ENCODE measurements around the gene DTWD2. TPM values are rescaled to one million over a fixed set of nuclear protein-coding genes. Genes with fewer than 3 reads are reported as not detected.
"Not testable (repeated sequence)": the region's sequence is repeated elsewhere in the genome, so short reads cannot be mapped to it uniquely, and the experiment has no call there.

The DTWD2 gene
- total and polyA plus RNA-seq, 4 donors: 7.1 to 25.1 (median 8.1) TPM

GRCh38 chr5:118924006-118924389 lies 64.3 kb downstream of the DTWD2 start:
- H3K27me3 ChIP-seq (ENCODE audit: control insufficient read depth, insufficient read depth, low read length): no peaks in the 10 kb centered on the region
- no peak overlapping the region for H3K4me3 ChIP-seq (ENCODE audit: low read depth, low read length)
- DNase-seq (ENCODE audit: low read depth in 4 of 6, low spot score in 6 of 6): no peak
- H3K27ac ChIP-seq (ENCODE audit: low read depth, low read length): no peak overlapping the region
- WGBS (ENCODE audit: insufficient coverage): 86% methylated on average over 1 of the region's 1 CpG
- no peaks in the 10 kb centered on the region for H3K4me1 ChIP-seq (ENCODE audit: control insufficient read depth, insufficient read depth, low read length)
- no peaks in the 10 kb centered on the region for H3K36me3 ChIP-seq (ENCODE audit: control insufficient read depth, insufficient read depth, low read length)
- no peaks in the 10 kb centered on the region for H3K9me3 ChIP-seq (ENCODE audit: control insufficient read depth, insufficient read depth, low read length)

- whole genome bisulfite sequencing (ENCODE audit: insufficient coverage): 91% methylated on average over 13 of the region's 15 CpGs
- no peaks in the 10 kb centered on the region for H3K9me3 ChIP-seq (ENCODE audit: control insufficient read depth, insufficient read depth, low read length)
- peak in 1 of 6 donors; percentile 8 for DNase-seq (ENCODE audit: low read depth in 4 of 6, low spot score in 6 of 6)
- no peak overlapping the region for H3K27ac ChIP-seq (ENCODE audit: low read depth, low read length)
- no peaks in the 10 kb centered on the region for H3K27me3 ChIP-seq (ENCODE audit: control insufficient read depth, insufficient read depth, low read length)
- no peak overlapping the region for H3K4me3 ChIP-seq (ENCODE audit: low read depth, low read length)
- no peaks in the 10 kb centered on the region for H3K4me1 ChIP-seq (ENCODE audit: control insufficient read depth, insufficient read depth, low read length)
- H3K36me3 ChIP-seq (ENCODE audit: control insufficient read depth, insufficient read depth, low read length): no peaks in the 10 kb centered on the region
These were observed 64.9 kb downstream of the DTWD2 start for GRCh38 chr5:118923295-118924005.

GRCh38 chr5:118921866-118922265 lies 66.5 kb downstream of the DTWD2 start:
- DNase-seq (ENCODE audit: low read depth in 4 of 6, low spot score in 6 of 6): peak in 2 of 6 donors; percentile 15 to 20
- H3K4me1 ChIP-seq (ENCODE audit: control insufficient read depth, insufficient read depth, low read length): no peaks in the 10 kb centered on the region
- H3K36me3 ChIP-seq (ENCODE audit: control insufficient read depth, insufficient read depth, low read length): no peaks in the 10 kb centered on the region
- H3K27ac ChIP-seq (ENCODE audit: low read depth, low read length): no peak overlapping the region
- H3K4me3 ChIP-seq (ENCODE audit: low read depth, low read length): no peak overlapping the region
- H3K9me3 ChIP-seq (ENCODE audit: control insufficient read depth, insufficient read depth, low read length): no peaks in the 10 kb centered on the region
- no peaks in the 10 kb centered on the region for H3K27me3 ChIP-seq (ENCODE audit: control insufficient read depth, insufficient read depth, low read length)
- WGBS (ENCODE audit: insufficient coverage): no CpG with 5 or more reads among the region's 2 CpGs

- Histone ChIP-seq H3K9me3 (ENCODE audit: control insufficient read depth, insufficient read depth, low read length) (no peaks in the 10 kb centered on the region), H3K27me3 (ENCODE audit: control insufficient read depth, insufficient read depth, low read length) (no peaks in the 10 kb centered on the region), H3K4me1 (ENCODE audit: control insufficient read depth, insufficient read depth, low read length) (no peaks in the 10 kb centered on the region), H3K27ac (ENCODE audit: low read depth, low read length) (no peak overlapping the region), H3K4me3 (ENCODE audit: low read depth, low read length) (no peak overlapping the region), H3K36me3 (ENCODE audit: control insufficient read depth, insufficient read depth, low read length) (no peaks in the 10 kb centered on the region)
- 90% methylated on average over 1 of the region's 3 CpGs for WGBS (ENCODE audit: insufficient coverage)
- DNase-seq (ENCODE audit: low read depth in 4 of 6, low spot score in 6 of 6): no peak
These were observed 69.3 kb downstream of the DTWD2 start for GRCh38 chr5:118919016-118919415.

- Histone ChIP-seq H3K4me3 (ENCODE audit: low read depth, low read length) (no peak overlapping the region), H3K27me3 (ENCODE audit: control insufficient read depth, insufficient read depth, low read length) (no peaks in the 10 kb centered on the region), H3K4me1 (ENCODE audit: control insufficient read depth, insufficient read depth, low read length) (no peaks in the 10 kb centered on the region), H3K27ac (ENCODE audit: low read depth, low read length) (no peak overlapping the region), H3K9me3 (ENCODE audit: control insufficient read depth, insufficient read depth, low read length) (no peaks in the 10 kb centered on the region), H3K36me3 (ENCODE audit: control insufficient read depth, insufficient read depth, low read length) (no peaks in the 10 kb centered on the region)
- no peak for DNase-seq (ENCODE audit: low read depth in 4 of 6, low spot score in 6 of 6)
- 100% methylated on average over 5 of the region's 7 CpGs for WGBS (ENCODE audit: insufficient coverage)
These were observed 70.1 kb downstream of the DTWD2 start for GRCh38 chr5:118918232-118918631.

GRCh38 chr5:118907536-118907935 lies 80.8 kb downstream of the DTWD2 start:
- not testable (repeated sequence) for H3K27me3 ChIP-seq (ENCODE audit: control insufficient read depth, insufficient read depth, low read length); H3K9me3 ChIP-seq (ENCODE audit: control insufficient read depth, insufficient read depth, low read length); H3K36me3 ChIP-seq (ENCODE audit: control insufficient read depth, insufficient read depth, low read length); H3K4me1 ChIP-seq (ENCODE audit: control insufficient read depth, insufficient read depth, low read length); H3K4me3 ChIP-seq (ENCODE audit: low read depth, low read length); DNase-seq (ENCODE audit: low read depth in 4 of 6, low spot score in 6 of 6); H3K27ac ChIP-seq (ENCODE audit: low read depth, low read length)
- no CpG with 5 or more reads among the region's 5 CpGs for WGBS (ENCODE audit: insufficient coverage)

- no peak for DNase-seq (ENCODE audit: low read depth in 4 of 6, low spot score in 6 of 6)
- H3K4me1 ChIP-seq (ENCODE audit: control insufficient read depth, insufficient read depth, low read length): no peaks in the 10 kb centered on the region
These were observed 81.4 kb downstream of the DTWD2 start for GRCh38 chr5:118906947-118907346.

GRCh38 chr5:118905196-118905595 lies 83.2 kb downstream of the DTWD2 start:
- H3K27me3 ChIP-seq (ENCODE audit: control insufficient read depth, insufficient read depth, low read length): no peaks in the 10 kb centered on the region
- no peaks in the 10 kb centered on the region for H3K36me3 ChIP-seq (ENCODE audit: control insufficient read depth, insufficient read depth, low read length)
- H3K4me1 ChIP-seq (ENCODE audit: control insufficient read depth, insufficient read depth, low read length): no peaks in the 10 kb centered on the region
- no peaks in the 10 kb centered on the region for H3K9me3 ChIP-seq (ENCODE audit: control insufficient read depth, insufficient read depth, low read length)
- no peak overlapping the region for H3K4me3 ChIP-seq (ENCODE audit: low read depth, low read length)
- no CpG with 5 or more reads among the region's 1 CpG for WGBS (ENCODE audit: insufficient coverage)
- DNase-seq (ENCODE audit: low read depth in 4 of 6, low spot score in 6 of 6): peak in 1 of 6 donors; percentile 30
- no peak overlapping the region for H3K27ac ChIP-seq (ENCODE audit: low read depth, low read length)

More at GRCh38 chr5:118906947-118907346, 81.4 kb downstream of the DTWD2 start:
- no peak overlapping the region for H3K4me3 ChIP-seq (ENCODE audit: low read depth, low read length)
- H3K27ac ChIP-seq (ENCODE audit: low read depth, low read length): no peak overlapping the region
- H3K36me3 ChIP-seq (ENCODE audit: control insufficient read depth, insufficient read depth, low read length): no peaks in the 10 kb centered on the region
- no peaks in the 10 kb centered on the region for H3K27me3 ChIP-seq (ENCODE audit: control insufficient read depth, insufficient read depth, low read length)
- H3K9me3 ChIP-seq (ENCODE audit: control insufficient read depth, insufficient read depth, low read length): no peaks in the 10 kb centered on the region

GRCh38 chr5:118902656-118903438 lies 85.5 kb downstream of the DTWD2 start:
- H3K27ac ChIP-seq (ENCODE audit: low read depth, low read length): no peak overlapping the region
- DNase-seq (ENCODE audit: low read depth in 4 of 6, low spot score in 6 of 6): no peak
- H3K27me3 ChIP-seq (ENCODE audit: control insufficient read depth, insufficient read depth, low read length): no peaks in the 10 kb centered on the region
- no peaks in the 10 kb centered on the region for H3K36me3 ChIP-seq (ENCODE audit: control insufficient read depth, insufficient read depth, low read length)
- no peaks in the 10 kb centered on the region for H3K9me3 ChIP-seq (ENCODE audit: control insufficient read depth, insufficient read depth, low read length)
- no peak overlapping the region for H3K4me3 ChIP-seq (ENCODE audit: low read depth, low read length)
- H3K4me1 ChIP-seq (ENCODE audit: control insufficient read depth, insufficient read depth, low read length): no peaks in the 10 kb centered on the region

GRCh38 chr5:118894709-118895108 lies 93.6 kb downstream of the DTWD2 start:
- H3K4me3 ChIP-seq (ENCODE audit: low read depth, low read length): no peak overlapping the region
- H3K27me3 ChIP-seq (ENCODE audit: control insufficient read depth, insufficient read depth, low read length): no peaks in the 10 kb centered on the region
- H3K4me1 ChIP-seq (ENCODE audit: control insufficient read depth, insufficient read depth, low read length): no peaks in the 10 kb centered on the region
- H3K36me3 ChIP-seq (ENCODE audit: control insufficient read depth, insufficient read depth, low read length): no peaks in the 10 kb centered on the region
- peak in 1 of 6 donors; percentile 40 for DNase-seq (ENCODE audit: low read depth in 4 of 6, low spot score in 6 of 6)
- H3K27ac ChIP-seq (ENCODE audit: low read depth, low read length): no peak overlapping the region
- no CpG with 5 or more reads among the region's 1 CpG for WGBS (ENCODE audit: insufficient coverage)
- H3K9me3 ChIP-seq (ENCODE audit: control insufficient read depth, insufficient read depth, low read length): no peaks in the 10 kb centered on the region
